NCI-H69 (cell line): ENCODE data around the gene NOP56.

Experiments
- DNase-seq: peaks from one replicate; lab custom pipeline; 2025; lab: John Stamatoyannopoulos, UW

The NOP56 gene

GRCh38 chr20:2701671-2702081, 49.2 kb downstream of the NOP56 start:
- no peak for DNase-seq

- no peak for DNase-seq
These were observed 51.5 kb downstream of the NOP56 start for GRCh38 chr20:2703716-2704475.

DNA sequence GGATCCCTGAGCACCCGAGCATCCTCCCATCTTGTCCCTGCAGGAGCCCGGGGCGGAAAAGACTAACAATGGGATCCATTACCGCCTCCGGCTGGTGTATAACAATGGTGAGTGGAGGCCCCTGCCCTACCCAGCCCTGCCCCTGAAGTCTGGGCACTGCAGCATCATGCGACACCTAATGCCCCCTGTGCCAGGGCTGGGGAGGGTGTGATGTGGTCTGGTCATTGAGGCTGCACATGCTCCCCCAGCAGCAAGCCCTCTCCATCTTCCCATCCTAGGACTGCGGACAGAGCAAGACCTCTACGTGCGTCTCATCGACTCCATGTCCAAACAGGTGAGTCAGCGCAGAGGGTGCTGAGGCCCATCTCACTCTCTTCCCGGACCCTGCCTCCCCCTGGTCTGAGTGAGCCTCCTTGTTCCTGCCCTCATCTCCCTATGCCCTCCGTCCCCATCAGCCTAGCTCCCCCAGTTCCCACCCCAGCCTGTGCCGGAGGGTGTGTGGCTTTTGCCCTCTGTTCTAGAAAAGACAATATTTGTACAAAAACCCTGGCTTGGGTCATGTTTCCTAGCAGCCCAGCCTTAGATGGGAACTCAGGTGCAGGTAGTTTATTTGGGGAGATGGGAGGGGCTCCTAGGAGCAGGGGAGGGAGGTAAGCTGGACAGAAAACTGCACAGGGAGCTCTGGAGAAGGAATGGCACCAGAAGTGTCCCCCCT, 53.7 kb downstream of the NOP56 start:
- DNase-seq, result peak; percentile 7

DNA sequence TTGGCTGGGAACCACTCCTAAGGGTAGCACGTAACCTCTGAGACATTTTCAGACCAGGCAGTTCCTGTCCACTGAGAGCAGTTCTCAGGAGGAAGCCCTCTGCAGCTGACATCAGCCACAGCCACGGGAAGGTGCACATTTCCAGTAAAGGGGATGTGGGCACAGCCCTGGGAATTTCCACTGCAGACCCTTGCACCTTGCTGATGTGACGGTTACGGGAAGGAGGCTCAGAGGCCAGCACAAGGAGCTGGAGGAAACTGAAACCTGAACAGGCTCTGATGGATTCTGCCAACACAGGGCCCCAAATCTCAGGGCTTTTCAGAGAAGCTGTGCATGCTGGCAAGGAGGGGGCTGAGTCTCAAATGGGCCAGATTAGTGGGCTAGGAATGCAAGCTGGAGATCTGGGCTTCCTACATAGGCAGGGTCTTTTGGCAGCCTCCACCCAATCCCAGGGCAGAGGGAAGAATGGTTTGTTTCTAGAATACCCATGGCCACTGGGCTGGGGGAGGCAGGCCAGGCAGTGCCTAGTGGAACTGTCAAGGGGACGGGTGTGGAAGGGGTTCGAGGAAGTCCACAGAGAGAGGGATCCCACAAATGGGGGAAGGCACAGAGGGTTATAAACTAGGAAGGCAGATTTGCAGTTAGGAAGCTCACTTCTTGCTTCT, 54.4 kb downstream of the NOP56 start:
- DNase-seq, result no peak

- no peak for DNase-seq
These were observed 55.1 kb downstream of the NOP56 start for GRCh38 chr20:2707353-2708072.
